Hepatocyte (in vitro differentiated cells): ENCODE measurements around the gene FPR2. TPM values are rescaled to one million over a fixed set of nuclear protein-coding genes. Genes with fewer than 3 reads are reported as not detected.

Source experiments
- DNase-seq: peaks from one replicate; pipeline ENCODE4 v3.0.0-alpha.2; 2016; ENCODE audit warnings: low spot score
- H2AFZ ChIP-seq: fragments of 200-600 bp; sonication (generic); 2 replicates; pipeline ENCODE4 v1.6.0; 2016; ENCODE audit warnings: antibody characterized with exemption, mild to moderate bottlenecking
- H3K27ac ChIP-seq: fragments of 200-600 bp; sonication (generic); 2 replicates; pipeline ENCODE4 v1.5.1; 2016; ENCODE audit warnings: mild to moderate bottlenecking
- H3K27me3 ChIP-seq: fragments of 200-600 bp; sonication (generic); 2 replicates; pipeline ENCODE4 v1.6.1; 2016
- H3K36me3 ChIP-seq: fragments of 200-600 bp; sonication (generic); replicated peaks from 2 replicates; pipeline ENCODE4 v1.5.1; 2016; ENCODE audit warnings: low read depth; ENCODE audit not compliant: insufficient read depth
- H3K4me1 ChIP-seq: fragments of 200-600 bp; sonication (generic); 2 replicates; pipeline ENCODE4 v1.5.1; 2016; ENCODE audit warnings: mild to moderate bottlenecking, moderate library complexity; ENCODE audit not compliant: insufficient read depth
- H3K4me2 ChIP-seq: fragments of 200-600 bp; sonication (generic); 2 replicates; pipeline ENCODE4 v1.6.0; 2016
- H3K4me3 ChIP-seq: fragments of 200-600 bp; sonication (generic); 2 replicates; pipeline ENCODE4 v1.5.1; 2016; ENCODE audit warnings: mild to moderate bottlenecking
- H3K79me2 ChIP-seq: fragments of 200-600 bp; sonication (generic); 2 replicates; pipeline ENCODE4 v1.6.0; 2017; ENCODE audit warnings: mild to moderate bottlenecking
- H3K9me2 ChIP-seq: fragments of 200-600 bp; sonication (generic); replicated peaks from 2 replicates; pipeline ENCODE4 v1.6.0; 2017; ENCODE audit warnings: mild to moderate bottlenecking; ENCODE audit not compliant: insufficient read depth
- H3K9me3 ChIP-seq: fragments of 200-600 bp; sonication (generic); 2 replicates; pipeline ENCODE4 v1.5.1; 2016; ENCODE audit warnings: low read depth, mild to moderate bottlenecking
- H4K20me1 ChIP-seq: fragments of 200-600 bp; sonication (generic); 2 replicates; pipeline ENCODE4 v1.6.0; 2016; ENCODE audit warnings: mild to moderate bottlenecking; ENCODE audit not compliant: insufficient read depth, poor library complexity, severe bottlenecking
- CTCF ChIP-seq: fragments of 200-600 bp; sonication (generic); IDR thresholded peaks from 2 replicates; pipeline ENCODE4 v1.5.1; 2016; ENCODE audit warnings: antibody characterized with exemption, mild to moderate bottlenecking; ENCODE audit not compliant: poor library complexity
- EZH2 ChIP-seq: fragments of 200-600 bp; sonication (generic); IDR thresholded peaks from 2 replicates; pipeline ENCODE4 v1.6.1; 2016; ENCODE audit warnings: antibody characterized with exemption, mild to moderate bottlenecking, borderline replicate concordance
- EZH2phosphoT487 ChIP-seq: fragments of 200-600 bp; sonication (generic); IDR thresholded peaks from one replicate; pipeline ENCODE4 v1.6.1; 2018; ENCODE audit warnings: antibody characterized with exemption, mild to moderate bottlenecking, low read depth, moderate library complexity; ENCODE audit not compliant: unreplicated experiment, severe bottlenecking
- WGBS: methylation state at CpG from one replicate; pipeline ENCODE4 v1.1.6; 2016; ENCODE audit warnings: low lambda C conversion rate; ENCODE audit errors: missing lambda C conversion rate; 5-methylcytosine and 5-hydroxymethylcytosine counted together
- polyA plus RNA-seq: library from polyadenylated mRNA; unstranded; fragments of >200 nt; fragmentation: Nextera tagmentation; extraction: Ambion mirVana; gene quantifications from 2 replicates; pipeline ENCODE4 v1.2.1, GENCODE V29; 2016
- total RNA-seq: library from RNA; depleted of rRNA; stranded (reverse); fragments of >200 nt; gene quantifications from 2 replicates; pipeline ENCODE4 v1.2.3, GENCODE V29; 2014

FPR2 gene
- total and polyA plus RNA-seq, 2 experiments from 2014 or later: not detected

- no peak within 1 kb of the TSS for H3K4me3 ChIP-seq
- H3K9me2 ChIP-seq: no peaks in the 10 kb centered on the region
- no peaks in the 10 kb centered on the region for H3K36me3 ChIP-seq
Measured at GRCh38 chr19:51794885-51795490, 34.0 kb downstream of the FPR2 start, which contains the start of gene FPR3. FPR3 (plus strand) TSS chr19:51795157; CDS start chr19:51823749, 28,592 bp downstream.

GRCh38 chr19:51796195-51796679, 35.3 kb downstream of the FPR2 start:
- Histone ChIP-seq H2AFZ (no peak overlapping the region), H3K36me3 (no peaks in the 10 kb centered on the region), H3K27ac (no peak overlapping the region), H3K9me3 (no peaks in the 10 kb centered on the region), H3K79me2 (no peaks in the 10 kb centered on the region), H3K4me1 (no peaks in the 10 kb centered on the region), H3K4me3 (no peak overlapping the region), H4K20me1 (no peaks in the 10 kb centered on the region), H3K4me2 (no peak overlapping the region), H3K27me3 (no peaks in the 10 kb centered on the region), H3K9me2 (no peaks in the 10 kb centered on the region)
- no peak for DNase-seq
- TF ChIP-seq CTCF (no peak), EZH2phosphoT487 (no peak), EZH2 (no peak)
- 88% methylated on average over 8 of the region's 8 CpGs for WGBS

More at GRCh38 chr19:51794885-51795490, 34.0 kb downstream of the FPR2 start, which contains the start of gene FPR3:
- WGBS: 77% methylated on average over 2 of the region's 2 CpGs
- Histone ChIP-seq H3K9me3 (no peaks in the 10 kb centered on the region), H2AFZ (no peak within 1 kb of the TSS), H3K4me2 (no peak within 1 kb of the TSS), H4K20me1 (no peaks in the 10 kb centered on the region), H3K4me1 (no peaks in the 10 kb centered on the region), H3K27me3 (no peaks in the 10 kb centered on the region), H3K79me2 (no peaks in the 10 kb centered on the region), H3K27ac (no peak within 1 kb of the TSS)
- DNase-seq: no peak
- TF ChIP-seq CTCF (no peak), EZH2 (no peak), EZH2phosphoT487 (no peak)

DNA sequence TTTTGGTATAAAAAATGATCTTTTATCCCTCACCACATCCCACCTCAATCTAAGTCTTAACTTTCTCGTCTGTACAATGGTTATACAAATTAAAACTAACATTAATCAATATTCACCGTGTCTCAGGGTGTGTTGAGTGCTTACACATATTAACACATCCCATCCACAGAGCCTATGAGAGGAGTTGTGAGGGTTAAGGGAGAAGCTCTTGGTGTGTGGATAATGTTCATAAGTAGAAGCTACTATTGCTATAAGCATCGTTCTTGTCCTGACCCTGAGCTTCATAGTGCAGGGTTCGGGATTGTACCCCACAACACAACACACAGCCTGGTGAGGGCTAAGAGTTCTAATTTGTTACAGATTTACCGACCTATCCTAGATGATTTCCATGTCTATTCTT, 36.5 kb downstream of the FPR2 start:
- no peak overlapping the region for H3K27ac ChIP-seq

More for the DNA sequence above, 36.5 kb downstream of the FPR2 start:
- WGBS: 72% methylated on average over 5 of the region's 5 CpGs
- no peaks in the 10 kb centered on the region for H3K79me2 ChIP-seq
- no peak for TF ChIP-seq EZH2phosphoT487
- no peak for TF ChIP-seq CTCF
- no peak for TF ChIP-seq EZH2
- H2AFZ ChIP-seq: no peak overlapping the region
- H3K36me3 ChIP-seq: no peaks in the 10 kb centered on the region
- no peak overlapping the region for H3K4me3 ChIP-seq
- H3K4me2 ChIP-seq: no peak overlapping the region
- no peaks in the 10 kb centered on the region for H3K9me2 ChIP-seq
- no peaks in the 10 kb centered on the region for H3K27me3 ChIP-seq
- no peaks in the 10 kb centered on the region for H3K9me3 ChIP-seq
- no peak for DNase-seq
- no peaks in the 10 kb centered on the region for H4K20me1 ChIP-seq
- H3K4me1 ChIP-seq: no peaks in the 10 kb centered on the region
